LNCaP clone FGC (cell line): ENCODE measurements around the gene PLPP2.
A peak's percentile ranks its signal among the peaks of the same experiment; 100 is the strongest.
"Not testable (repeated sequence)": the region's sequence is repeated elsewhere in the genome, so short reads cannot be mapped to it uniquely, and the experiment has no call there.

Source experiments
- DNase-seq: peaks from one replicate; pipeline ENCODE4 v3.0.0-alpha.2; 2011; ENCODE audit warnings: low read depth
- H3K4me3 ChIP-seq: 2 replicates; pipeline ENCODE4 v1.5.1; 2011; ENCODE audit warnings: mild to moderate bottlenecking, low read depth, low read length, control low read depth
- TF ChIP-seq, protein P1 (sequence below): IDR thresholded peaks from 2 replicates; pipeline ENCODE4 v1.5.1; 2012; ENCODE audit warnings: mild to moderate bottlenecking; ENCODE audit not compliant: control insufficient read depth, insufficient read depth; ENCODE audit errors: extremely low read depth

Gene PLPP2

DNA sequence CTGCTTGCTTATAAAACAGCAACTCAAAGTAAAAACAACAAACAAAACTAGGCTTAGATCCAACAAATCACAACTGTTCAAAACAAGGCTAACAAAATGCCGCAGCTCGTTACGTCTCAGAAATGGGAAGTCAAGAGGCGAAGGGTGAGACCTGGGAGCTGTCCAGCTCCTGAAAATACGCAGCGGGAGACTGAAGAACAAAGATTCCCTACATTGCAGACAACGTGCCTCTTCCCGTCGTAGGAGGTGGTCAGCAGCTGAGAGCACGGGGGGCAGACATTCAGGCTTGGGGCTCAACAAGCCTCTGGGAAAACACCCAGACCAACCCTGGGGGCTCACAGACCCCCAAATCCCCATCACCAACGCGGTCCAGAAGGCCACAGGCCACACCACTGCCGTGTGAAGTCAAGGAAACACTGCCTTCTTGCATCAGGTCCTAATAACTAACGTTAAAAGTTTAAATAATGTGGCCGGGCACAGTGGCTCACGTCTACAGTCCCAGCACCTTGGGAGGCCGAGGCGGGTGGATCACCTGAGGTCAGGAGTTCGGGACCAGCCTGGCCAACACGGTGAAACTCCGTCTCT lies 13.5 kb downstream of the PLPP2 start:
- no peak overlapping the region for H3K4me3 ChIP-seq
- TF ChIP-seq, protein P1, sequence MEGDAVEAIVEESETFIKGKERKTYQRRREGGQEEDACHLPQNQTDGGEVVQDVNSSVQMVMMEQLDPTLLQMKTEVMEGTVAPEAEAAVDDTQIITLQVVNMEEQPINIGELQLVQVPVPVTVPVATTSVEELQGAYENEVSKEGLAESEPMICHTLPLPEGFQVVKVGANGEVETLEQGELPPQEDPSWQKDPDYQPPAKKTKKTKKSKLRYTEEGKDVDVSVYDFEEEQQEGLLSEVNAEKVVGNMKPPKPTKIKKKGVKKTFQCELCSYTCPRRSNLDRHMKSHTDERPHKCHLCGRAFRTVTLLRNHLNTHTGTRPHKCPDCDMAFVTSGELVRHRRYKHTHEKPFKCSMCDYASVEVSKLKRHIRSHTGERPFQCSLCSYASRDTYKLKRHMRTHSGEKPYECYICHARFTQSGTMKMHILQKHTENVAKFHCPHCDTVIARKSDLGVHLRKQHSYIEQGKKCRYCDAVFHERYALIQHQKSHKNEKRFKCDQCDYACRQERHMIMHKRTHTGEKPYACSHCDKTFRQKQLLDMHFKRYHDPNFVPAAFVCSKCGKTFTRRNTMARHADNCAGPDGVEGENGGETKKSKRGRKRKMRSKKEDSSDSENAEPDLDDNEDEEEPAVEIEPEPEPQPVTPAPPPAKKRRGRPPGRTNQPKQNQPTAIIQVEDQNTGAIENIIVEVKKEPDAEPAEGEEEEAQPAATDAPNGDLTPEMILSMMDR, result no peak
- peak; percentile 15 for DNase-seq

DNA sequence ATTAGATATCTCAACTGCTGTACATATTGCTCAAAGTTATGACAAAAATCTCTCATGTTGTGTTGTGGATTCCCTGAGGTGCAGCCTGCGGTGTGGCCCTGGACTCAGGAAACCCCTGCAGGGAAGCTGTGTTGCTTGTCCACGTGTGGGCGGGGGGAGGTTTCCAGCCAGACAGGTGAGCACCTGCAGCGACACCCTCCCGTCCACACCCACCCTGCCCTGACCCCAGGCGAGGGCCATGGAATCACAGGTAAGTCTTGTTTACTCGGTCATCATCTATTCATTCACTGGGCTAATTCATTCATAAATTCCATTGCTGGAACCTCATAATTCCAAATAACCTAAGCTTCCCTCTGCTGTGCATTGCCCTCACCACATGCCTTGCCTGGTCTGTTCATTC lies 14.1 kb downstream of the PLPP2 start:
- TF ChIP-seq, protein P1, result no peak
- no peak overlapping the region for H3K4me3 ChIP-seq
- no peak for DNase-seq

DNA sequence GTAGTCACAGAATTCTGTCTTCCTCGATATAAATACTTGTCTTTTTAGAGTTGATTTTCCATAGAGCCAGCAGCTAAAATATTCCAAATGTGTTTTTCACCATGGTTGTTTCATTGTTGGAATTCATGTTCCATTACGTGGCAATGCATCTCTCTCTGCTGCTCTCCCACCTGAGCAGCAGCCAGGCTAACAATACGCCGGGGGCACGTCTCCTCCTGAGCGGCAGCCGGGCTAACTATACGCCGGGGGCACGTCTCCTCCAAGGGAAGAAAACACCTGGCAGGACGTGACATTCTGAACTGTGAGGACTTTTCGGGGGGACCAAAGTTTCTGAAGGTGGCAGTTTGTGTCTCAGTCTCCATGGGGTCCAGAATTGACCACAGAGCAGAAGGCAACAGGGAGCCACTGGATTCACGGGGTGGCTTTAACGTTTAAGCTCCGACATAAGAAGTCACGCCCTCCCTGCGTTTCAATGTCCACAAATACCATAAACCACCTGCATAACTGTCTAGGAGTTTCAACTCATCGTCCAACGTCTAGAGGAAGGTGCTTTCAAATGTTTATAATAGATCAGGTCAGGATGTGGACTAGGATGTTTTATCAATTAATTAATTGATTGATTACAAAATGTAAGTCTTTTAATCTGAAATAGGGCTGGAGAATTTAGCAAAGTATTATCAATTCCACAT lies 15.1 kb downstream of the PLPP2 start:
- TF ChIP-seq, protein P1, result no peak
- no peak for DNase-seq

DNA sequence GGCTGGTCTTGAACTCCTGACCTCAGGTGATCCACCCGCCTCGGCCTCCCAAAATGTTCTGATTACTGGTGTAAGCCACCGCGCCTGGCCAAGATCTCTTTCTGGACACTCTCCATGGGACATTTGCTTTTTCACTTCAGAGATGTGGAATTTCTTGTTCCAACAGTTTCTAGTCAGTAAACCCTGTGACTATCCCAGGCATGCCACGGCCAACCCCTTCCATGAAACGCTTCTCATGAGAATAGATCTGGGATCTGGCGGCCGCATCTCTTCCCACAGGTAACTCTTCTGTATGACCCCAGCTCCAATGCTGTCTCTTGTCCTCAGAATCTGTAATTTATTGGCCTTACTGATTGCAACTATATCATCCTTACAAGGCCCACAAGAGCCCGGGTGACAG lies 16.2 kb downstream of the PLPP2 start:
- TF ChIP-seq, protein P1, result no peak
- no peak overlapping the region for H3K4me3 ChIP-seq
- no peak for DNase-seq

More for the DNA sequence above, 15.1 kb downstream of the PLPP2 start:
- no peak overlapping the region for H3K4me3 ChIP-seq

DNA sequence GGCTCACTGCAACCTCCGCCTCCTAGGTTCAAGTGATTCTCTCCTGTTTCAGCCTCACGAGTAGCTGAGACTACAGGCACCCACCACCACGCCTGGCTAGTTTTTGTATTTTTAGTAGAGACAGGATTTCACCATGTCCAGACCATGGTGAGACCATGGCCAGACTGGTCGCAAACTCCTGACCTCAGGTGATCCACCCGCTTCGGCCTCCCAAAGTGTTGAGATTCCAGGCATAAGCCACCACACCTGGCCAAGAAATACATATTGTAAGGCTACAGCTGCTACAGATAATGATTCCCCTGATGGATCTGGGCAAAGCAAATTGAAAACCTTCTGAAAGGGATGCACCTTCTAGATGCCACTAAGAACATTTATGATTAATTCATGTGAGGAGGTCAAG lies 17.8 kb downstream of the PLPP2 start:
- DNase-seq, result no peak
- TF ChIP-seq, protein P1, result no peak
- H3K4me3 ChIP-seq, result no peak overlapping the region

DNA sequence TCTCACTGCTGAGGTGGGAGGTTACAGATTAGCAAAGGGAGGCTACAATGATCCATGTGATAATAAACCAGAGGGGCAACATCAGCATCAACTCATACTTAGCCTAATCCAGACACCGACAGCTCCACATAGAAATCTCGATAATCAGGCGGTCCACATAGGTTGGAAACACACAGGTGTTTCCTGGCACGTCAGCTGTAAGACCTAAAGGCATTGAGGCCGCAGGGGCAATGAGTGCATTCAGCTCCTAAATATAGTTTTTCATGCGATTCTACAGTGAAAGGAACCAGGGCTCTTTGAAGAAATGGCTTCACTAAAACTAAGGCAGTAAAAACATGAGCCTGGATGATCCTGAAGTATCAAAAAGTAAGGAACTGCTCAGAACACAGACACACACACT lies 19.3 kb downstream of the PLPP2 start:
- DNase-seq, result no peak
- TF ChIP-seq, protein P1, result no peak
- H3K4me3 ChIP-seq, result no peak overlapping the region

DNA sequence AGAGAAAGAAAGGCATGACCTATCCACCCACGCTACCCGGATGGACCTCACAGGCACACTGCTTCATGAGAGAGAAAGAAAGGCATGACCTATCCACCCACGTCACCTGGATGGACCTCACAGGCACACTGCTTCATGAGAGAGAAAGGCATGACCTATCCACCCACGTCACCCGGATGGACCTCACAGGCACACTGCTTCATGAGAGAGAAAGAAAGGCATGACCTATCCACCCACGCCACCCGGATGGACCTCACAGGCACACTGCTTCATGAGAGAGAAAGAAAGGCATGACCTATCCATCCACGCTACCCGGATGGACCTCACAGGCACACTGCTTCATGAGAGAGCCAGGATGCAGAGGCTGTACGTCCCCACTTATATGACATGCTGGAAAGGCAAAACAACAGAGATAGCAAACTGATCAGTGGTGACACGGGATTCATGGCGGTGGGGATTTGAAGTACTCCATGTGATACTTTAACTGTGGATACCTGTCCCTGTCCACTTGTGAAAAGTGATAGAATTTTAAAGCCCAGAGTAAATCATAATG lies 20.4 kb downstream of the PLPP2 start:
- not testable (repeated sequence) for DNase-seq, H3K4me3 ChIP-seq
